Neural progenitor cell (in vitro differentiated cells): Measurements from ENCODE around the gene HYAL3.

Experiments used
- CTCF ChIP-seq: fragments of 200-600 bp; sonication (generic); IDR thresholded peaks from 2 replicates; pipeline ENCODE4 v1.5.1; 2017; ENCODE audit warnings: antibody characterized with exemption, mild to moderate bottlenecking
- EZH2phosphoT487 ChIP-seq: fragments of 200-600 bp; sonication (generic); IDR thresholded peaks from 2 replicates; pipeline ENCODE4 v1.6.1; 2017; ENCODE audit warnings: antibody characterized with exemption

- TF ChIP-seq CTCF (no peak), EZH2phosphoT487 (no peak)
These were observed 39.7 kb downstream of the HYAL3 start for GRCh38 chr3:50259432-50260026.
